Measurements from ENCODE around the gene SSR2. TPM values are rescaled to one million over a fixed set of nuclear protein-coding genes. Genes with fewer than 3 reads are reported as not detected.

SSR2 gene
- total RNA-seq, 5 donors from 2014 or later (not counting 1 experiment from before 2014, with no cell fraction given), result 230 to 238 (median 232) TPM

DNA sequence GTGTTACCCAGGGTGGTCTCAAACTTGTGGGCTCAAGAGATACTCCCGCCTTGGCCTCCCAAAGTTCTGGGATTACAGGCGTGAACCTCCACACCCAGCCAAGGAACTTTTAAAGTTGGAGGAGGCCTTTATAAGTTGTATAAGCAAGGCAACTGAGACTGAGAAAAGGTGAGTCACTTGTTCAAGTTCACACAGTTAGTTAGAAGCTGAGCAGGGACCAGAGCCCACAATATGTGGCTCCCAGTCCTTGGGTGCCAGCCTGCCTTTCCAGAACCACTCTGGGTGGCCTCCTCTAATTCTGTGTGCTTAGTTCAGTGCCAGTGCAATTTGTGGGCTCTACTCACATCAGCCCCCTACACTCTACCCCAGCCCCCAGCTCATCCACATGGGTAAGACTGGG, 43.9 kb upstream of the SSR2 start:
- Histone ChIP-seq H3K4me3 (ENCODE audit: control insufficient read depth in 1 of 2, extremely low read depth in 1 of 2, low read length in 1 of 2) (no peak overlapping the region), H3K27me3 (replicated peaks in 1 of 2; ENCODE audit: control insufficient read depth in 2 of 2, extremely low read depth in 1 of 2, insufficient read depth in 2 of 2, low read length in 1 of 2) (peaks cover 0 to 3% of the 10 kb centered on the region in 2 experiments), H3K27ac (ENCODE audit: low read length) (no peak overlapping the region), H3K9me3 (no peaks in the 10 kb centered on the region), H3K4me1 (ENCODE audit: control insufficient read depth in 1 of 2, extremely low read depth in 1 of 2, insufficient read depth in 2 of 2, low read length in 2 of 2) (peaks cover 0 to 4% of the 10 kb centered on the region in 2 experiments), H3K36me3 (ENCODE audit: control insufficient read depth in 2 of 2, extremely low read depth in 1 of 2, insufficient read depth in 1 of 2, low read length in 1 of 2) (no peaks in the 10 kb centered on the region)
- DNase-seq, result no peak
- Mint-ChIP-seq H3K9me3 (no peaks in the 10 kb centered on the region), H3K27ac (no peak overlapping the region), H3K36me3 (no peaks in the 10 kb centered on the region), H3K27me3 (no peaks in the 10 kb centered on the region), H3K4me3 (no peak overlapping the region), H3K4me1 (peaks cover 6 to 8% (median 7%) of the 10 kb centered on the region in 3 donors)
- ChIA-PET CTCF (interaction anchor here in 1 of 2 donors (0.9 kb wide), 1 partner anchor 39 kb away, joined by 3 read pairs; no protein-coding TSS in a partner anchor), POLR2A (no interaction called here)
- no peak for ATAC-seq (replicated peaks in 1 of 4)
- no CpG with 5 or more reads among the region's 2 CpGs for WGBS (ENCODE audit: insufficient coverage)

DNA sequence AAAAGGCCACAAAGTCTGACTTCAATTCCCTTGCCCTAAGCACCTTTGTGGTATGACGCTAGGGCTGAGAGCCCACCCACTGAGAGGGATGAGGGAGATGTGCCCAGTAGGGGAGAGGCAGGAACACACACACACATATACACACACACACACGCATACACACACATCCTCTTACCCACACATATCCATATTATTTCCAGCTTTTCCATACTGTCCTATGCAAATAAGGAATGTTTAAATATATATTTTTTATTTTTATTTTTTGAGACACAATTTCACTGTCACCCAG, 43.2 kb upstream of the SSR2 start:
- no peak overlapping the region for H3K4me3 ChIP-seq (ENCODE audit: control insufficient read depth in 1 of 2, extremely low read depth in 1 of 2, low read length in 1 of 2)
- POLR2A ChIA-PET, result no interaction called here
- Mint-ChIP-seq H3K4me3 (no peak overlapping the region), H3K9me3 (no peaks in the 10 kb centered on the region), H3K36me3 (no peaks in the 10 kb centered on the region), H3K4me1 (peaks cover 6 to 8% (median 7%) of the 10 kb centered on the region in 3 donors), H3K27me3 (no peaks in the 10 kb centered on the region), H3K27ac (no peak overlapping the region)
- H3K36me3 ChIP-seq (ENCODE audit: control insufficient read depth in 2 of 2, extremely low read depth in 1 of 2, insufficient read depth in 1 of 2, low read length in 1 of 2), result no peaks in the 10 kb centered on the region
- ATAC-seq (replicated peaks in 1 of 4), result no peak
- peaks cover 0 to 3% of the 10 kb centered on the region in 2 experiments for H3K27me3 ChIP-seq (replicated peaks in 1 of 2; ENCODE audit: control insufficient read depth in 2 of 2, extremely low read depth in 1 of 2, insufficient read depth in 2 of 2, low read length in 1 of 2)
- CTCF ChIA-PET, result interaction anchor here (0.7 to 0.9 kb wide), 2 partner anchors 38 to 544 kb away, joined by 3 read pairs; no protein-coding TSS in a partner anchor
- no peak overlapping the region for H3K27ac ChIP-seq (ENCODE audit: low read length)
- no peaks in the 10 kb centered on the region for H3K9me3 ChIP-seq
- H3K4me1 ChIP-seq (ENCODE audit: control insufficient read depth in 1 of 2, extremely low read depth in 1 of 2, insufficient read depth in 2 of 2, low read length in 2 of 2), result peaks cover 0 to 4% of the 10 kb centered on the region in 2 experiments
- WGBS (ENCODE audit: insufficient coverage), result no CpG with 5 or more reads among the region's 2 CpGs
- DNase-seq, result no peak

DNA sequence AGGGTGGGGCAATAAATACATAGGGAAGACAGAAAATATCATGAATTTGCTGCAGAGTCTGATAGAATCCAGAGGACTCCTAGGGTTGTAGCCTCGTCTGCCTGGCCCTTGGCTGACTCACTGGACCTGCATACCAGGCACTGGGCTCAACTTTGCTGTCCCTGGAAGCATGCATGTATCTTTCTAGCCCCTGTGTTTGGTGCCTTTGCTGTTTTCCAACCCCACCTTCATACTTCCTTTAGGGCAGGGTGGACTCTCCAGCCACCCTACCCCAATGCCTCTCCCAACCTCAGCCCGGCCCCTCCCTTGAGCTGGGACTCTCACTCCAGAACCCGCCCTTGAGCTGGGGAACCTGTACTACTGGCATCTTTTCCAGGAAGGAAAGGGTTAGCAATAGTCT, 41.4 kb upstream of the SSR2 start:
- Mint-ChIP-seq H3K36me3 (no peaks in the 10 kb centered on the region), H3K9me3 (no peaks in the 10 kb centered on the region), H3K4me3 (no peak overlapping the region), H3K27me3 (no peaks in the 10 kb centered on the region), H3K27ac (no peak overlapping the region), H3K4me1 (peaks cover 7 to 8% (median 7%) of the 10 kb centered on the region in 3 donors)
- DNase-seq (no peak), ATAC-seq (replicated peaks in 1 of 4) (no peak)
- Histone ChIP-seq H3K36me3 (ENCODE audit: control insufficient read depth in 2 of 2, extremely low read depth in 1 of 2, insufficient read depth in 1 of 2, low read length in 1 of 2) (peaks cover 0 to 3% of the 10 kb centered on the region in 2 donors), H3K4me3 (ENCODE audit: control insufficient read depth in 1 of 2, extremely low read depth in 1 of 2, low read length in 1 of 2) (no peak overlapping the region), H3K27ac (ENCODE audit: low read length) (no peak overlapping the region), H3K4me1 (ENCODE audit: control insufficient read depth in 1 of 2, extremely low read depth in 1 of 2, insufficient read depth in 2 of 2, low read length in 2 of 2) (peaks cover 0 to 4% of the 10 kb centered on the region in 2 experiments), H3K27me3 (replicated peaks in 1 of 2; ENCODE audit: control insufficient read depth in 2 of 2, extremely low read depth in 1 of 2, insufficient read depth in 2 of 2, low read length in 1 of 2) (peaks cover 0 to 3% of the 10 kb centered on the region in 2 experiments), H3K9me3 (no peaks in the 10 kb centered on the region)
- ChIA-PET CTCF (interaction anchor here in 1 of 2 donors (0.7 kb wide), 1 partner anchor 73 kb away, joined by 3 read pairs; no protein-coding TSS in a partner anchor), POLR2A (no interaction called here)
- 100% methylated on average over 1 of the region's 3 CpGs for WGBS (ENCODE audit: insufficient coverage)

DNA sequence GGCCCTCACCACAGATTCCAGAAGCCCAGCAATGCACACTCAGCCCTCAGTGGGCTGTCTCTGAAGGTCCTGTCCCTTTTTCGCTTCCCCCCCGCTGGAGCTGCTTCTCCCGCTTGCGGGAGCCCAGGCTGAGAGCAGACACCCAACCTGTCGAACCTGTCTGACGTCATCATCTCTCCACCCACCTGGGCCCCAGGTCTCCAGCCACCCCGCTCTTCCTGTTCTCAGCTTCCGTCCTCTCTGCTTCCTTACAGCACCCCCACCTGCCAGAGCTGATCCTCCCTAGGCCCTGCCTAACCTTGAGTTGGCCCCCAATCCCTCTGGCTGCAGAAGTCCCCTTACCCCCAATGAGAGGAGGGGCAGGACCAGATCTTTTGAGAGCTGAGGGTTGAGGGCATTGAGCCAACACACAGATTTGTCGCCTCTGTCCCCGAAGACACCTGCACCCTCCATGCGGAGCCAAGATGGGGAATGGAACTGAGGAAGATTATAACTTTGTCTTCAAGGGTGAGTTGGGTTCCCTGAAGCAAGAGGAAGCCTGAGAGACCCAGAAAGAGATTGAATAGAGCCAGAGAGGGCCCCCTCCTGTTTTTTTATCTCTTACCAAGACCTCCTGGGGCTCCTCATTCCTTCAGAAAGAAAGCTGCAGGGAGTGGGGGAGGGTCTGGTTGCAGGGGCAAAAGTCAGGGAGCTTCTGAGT, 40.3 kb upstream of the SSR2 start, which contains the start of gene RAB25:
Gene RAB25 (plus strand): TSS at position 224 of the 700 bp plus-strand sequence. CDS start 241 bp downstream, at position 465.
- no peaks in the 10 kb centered on the region for H3K4me1 ChIP-seq (ENCODE audit: control insufficient read depth in 1 of 2, extremely low read depth in 1 of 2, insufficient read depth in 2 of 2, low read length in 2 of 2)
- DNase-seq (no peak), ATAC-seq (replicated peaks in 1 of 4) (peak in 1 of 4 experiments; percentile 35)
- peaks cover 0 to 3% of the 10 kb centered on the region in 2 experiments for H3K27me3 ChIP-seq (replicated peaks in 1 of 2; ENCODE audit: control insufficient read depth in 2 of 2, extremely low read depth in 1 of 2, insufficient read depth in 2 of 2, low read length in 1 of 2)
- WGBS (ENCODE audit: insufficient coverage), result 69% methylated on average over 8 of the region's 11 CpGs
- peak within 1 kb of the TSS in 1 of 2 donors; percentile 53 for H3K27ac Mint-ChIP-seq
- H3K27ac ChIP-seq (ENCODE audit: low read length), result no peak within 1 kb of the TSS
- peak within 1 kb of the TSS in 1 of 3 donors; percentile 18 for H3K4me3 Mint-ChIP-seq
- CTCF ChIA-PET, result no interaction called here
- H3K4me1 Mint-ChIP-seq, result peaks cover 5 to 7% (median 6%) of the 10 kb centered on the region in 3 donors
- no peak within 1 kb of the TSS for H3K4me3 ChIP-seq (ENCODE audit: control insufficient read depth in 1 of 2, extremely low read depth in 1 of 2, low read length in 1 of 2)
- POLR2A ChIA-PET, result no interaction called here
- H3K36me3 Mint-ChIP-seq, result peaks cover 3% of the 10 kb centered on the region
- H3K9me3 Mint-ChIP-seq, result no peaks in the 10 kb centered on the region
- no peaks in the 10 kb centered on the region for H3K9me3 ChIP-seq
- H3K36me3 ChIP-seq (ENCODE audit: control insufficient read depth in 2 of 2, extremely low read depth in 1 of 2, insufficient read depth in 1 of 2, low read length in 1 of 2), result peaks cover 0 to 3% of the 10 kb centered on the region in 2 donors
- no peaks in the 10 kb centered on the region for H3K27me3 Mint-ChIP-seq

DNA sequence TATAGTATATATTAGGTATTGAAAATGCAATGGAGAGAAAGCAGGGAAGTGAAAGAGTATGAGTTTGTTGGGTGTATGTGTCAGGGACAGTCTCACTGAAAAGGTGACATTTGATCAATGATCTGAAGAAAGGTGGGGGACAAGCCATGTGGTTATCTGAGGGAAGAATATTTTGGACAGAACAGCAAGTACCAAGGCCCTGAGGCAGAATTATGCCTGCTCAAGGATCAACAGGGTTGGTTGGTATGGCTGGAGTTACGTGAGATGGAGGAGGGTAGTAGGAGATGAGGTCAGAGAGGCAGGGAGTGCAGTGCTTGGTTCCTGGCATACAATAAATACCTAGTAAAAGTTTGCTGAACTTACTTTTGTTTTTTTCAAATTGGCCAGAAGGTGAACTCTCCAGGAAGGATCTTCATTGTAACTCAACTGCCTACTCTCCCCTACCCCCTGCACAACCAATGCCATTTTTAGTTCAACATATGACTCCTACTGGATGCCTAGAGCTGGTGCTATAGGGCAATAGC, 35.6 kb upstream of the SSR2 start:
- no peaks in the 10 kb centered on the region for H3K27me3 Mint-ChIP-seq
- H3K27ac Mint-ChIP-seq, result peak overlapping the region in 1 of 2 donors; percentile 61
- DNase-seq (no peak), ATAC-seq (replicated peaks in 1 of 4) (no peak)
- H3K27ac ChIP-seq (ENCODE audit: low read length), result no peak overlapping the region
- WGBS (ENCODE audit: insufficient coverage), result no CpG with 5 or more reads among the region's 1 CpG
- H3K36me3 ChIP-seq (ENCODE audit: control insufficient read depth in 2 of 2, extremely low read depth in 1 of 2, insufficient read depth in 1 of 2, low read length in 1 of 2), result peaks cover 0 to 3% of the 10 kb centered on the region in 2 donors
- H3K9me3 Mint-ChIP-seq, result no peaks in the 10 kb centered on the region
- no peaks in the 10 kb centered on the region for H3K9me3 ChIP-seq
- H3K4me3 ChIP-seq (ENCODE audit: control insufficient read depth in 1 of 2, extremely low read depth in 1 of 2, low read length in 1 of 2), result no peak overlapping the region
- H3K27me3 ChIP-seq (replicated peaks in 1 of 2; ENCODE audit: control insufficient read depth in 2 of 2, extremely low read depth in 1 of 2, insufficient read depth in 2 of 2, low read length in 1 of 2), result no peaks in the 10 kb centered on the region
- ChIA-PET POLR2A (no interaction called here), CTCF (interaction anchor here in 1 of 2 donors (0.7 kb wide), 1 partner anchor 50 kb away, joined by 3 read pairs; no protein-coding TSS in a partner anchor)
- H3K36me3 Mint-ChIP-seq, result peaks cover 3% of the 10 kb centered on the region
- H3K4me1 ChIP-seq (ENCODE audit: control insufficient read depth in 1 of 2, extremely low read depth in 1 of 2, insufficient read depth in 2 of 2, low read length in 2 of 2), result peaks cover 6 to 22% of the 10 kb centered on the region in 2 experiments
- peak overlapping the region; percentile 21 to 100 (median 47) for H3K4me3 Mint-ChIP-seq
- peaks cover 30 to 43% (median 34%) of the 10 kb centered on the region in 3 donors for H3K4me1 Mint-ChIP-seq

DNA sequence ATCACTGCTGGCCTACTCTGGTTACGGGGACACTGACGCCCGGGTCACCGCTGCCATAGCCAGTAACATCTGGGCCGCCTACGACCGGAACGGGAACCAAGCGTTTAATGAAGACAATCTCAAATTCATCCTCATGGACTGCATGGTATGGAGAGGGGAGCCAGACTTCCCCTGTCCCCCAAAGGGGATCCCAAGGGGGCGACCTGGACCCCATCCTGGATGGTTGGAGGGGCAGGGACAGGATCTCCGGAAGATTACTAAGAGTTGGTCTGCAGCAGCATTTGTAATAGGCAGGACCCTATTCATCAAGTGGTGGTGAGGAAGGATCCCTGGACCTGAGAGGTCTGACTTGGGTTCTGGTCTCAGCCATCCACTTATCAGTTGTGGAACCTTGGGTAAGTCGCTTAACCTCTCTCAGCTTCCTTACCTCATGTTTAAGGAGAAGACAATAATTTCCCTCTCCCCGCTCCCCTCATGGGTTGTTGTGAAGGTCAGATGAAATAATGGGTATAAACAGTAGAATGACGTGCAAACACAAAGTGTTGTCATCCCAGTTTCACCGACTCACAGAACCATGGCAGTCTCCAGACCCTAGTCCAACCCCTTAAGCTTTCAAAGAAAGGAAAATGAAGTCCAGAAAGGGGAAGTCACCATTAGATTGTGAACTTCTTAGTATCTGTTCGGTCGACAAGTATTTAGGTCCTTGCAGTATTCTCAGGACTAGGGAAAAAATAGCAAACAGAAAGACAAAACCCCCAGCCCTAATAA, 34.7 kb upstream of the SSR2 start:
- Mint-ChIP-seq H3K36me3 (peaks cover 7% of the 10 kb centered on the region), H3K4me1 (peaks cover 28 to 43% (median 34%) of the 10 kb centered on the region in 3 donors), H3K27ac (peak overlapping the region in 1 of 2 donors; percentile 95), H3K9me3 (no peaks in the 10 kb centered on the region), H3K27me3 (no peaks in the 10 kb centered on the region), H3K4me3 (peak overlapping the region; percentile 93 to 100 (median 95))
- peak overlapping the region; percentile 71 to 82 for H3K4me3 ChIP-seq (ENCODE audit: control insufficient read depth in 1 of 2, extremely low read depth in 1 of 2, low read length in 1 of 2)
- CTCF ChIA-PET, result interaction anchor here in 1 of 2 donors (0.7 kb wide), 1 partner anchor 51 kb away, joined by 3 read pairs; no protein-coding TSS in a partner anchor
- H3K27me3 ChIP-seq (replicated peaks in 1 of 2; ENCODE audit: control insufficient read depth in 2 of 2, extremely low read depth in 1 of 2, insufficient read depth in 2 of 2, low read length in 1 of 2), result no peaks in the 10 kb centered on the region
- no peak for ATAC-seq (replicated peaks in 1 of 4)
- peaks cover 6 to 22% of the 10 kb centered on the region in 2 experiments for H3K4me1 ChIP-seq (ENCODE audit: control insufficient read depth in 1 of 2, extremely low read depth in 1 of 2, insufficient read depth in 2 of 2, low read length in 2 of 2)
- H3K36me3 ChIP-seq (ENCODE audit: control insufficient read depth in 2 of 2, extremely low read depth in 1 of 2, insufficient read depth in 1 of 2, low read length in 1 of 2), result peaks cover 0 to 6% of the 10 kb centered on the region in 2 donors
- 10% methylated on average over 4 of the region's 17 CpGs for WGBS (ENCODE audit: insufficient coverage)
- H3K27ac ChIP-seq (ENCODE audit: low read length), result no peak overlapping the region
- POLR2A ChIA-PET, result interaction anchor here in 1 of 2 donors (0.6 kb wide), 1 partner anchor 402 kb away, joined by 4 read pairs; no protein-coding TSS in a partner anchor
- DNase-seq, result peak in 2 of 35 experiments; percentile 11 to 12
- no peaks in the 10 kb centered on the region for H3K9me3 ChIP-seq
